Measurements from ENCODE around the gene TRIM32.

GRCh38 chr9:116663581-116663980, 23.5 kb upstream of the TRIM32 start:
- TF ChIP-seq CTCF (IDR thresholded peaks at IDR 0.05) (no peak), EZH2 (IDR thresholded peaks at IDR 0.05; ENCODE audit: borderline replicate concordance, insufficient read depth, low read depth, low read length, poor library complexity, severe bottlenecking) (no peak)
